Activated CD8-positive, alpha-beta memory T cell treated with anti-CD3 and anti-CD28 coated beads, Interleukin-2, amount 50 U/mL, for 1 hour (primary cell): ENCODE data around the gene FGA.
"Not testable (repeated sequence)": the region's sequence is repeated elsewhere in the genome, so short reads cannot be mapped to it uniquely, and the experiment has no call there.

Experiments used
- DNase-seq: peaks from one replicate; pipeline ENCODE4 v3.0.0-alpha.2; 2020; ENCODE audit errors: extremely low read depth

Gene FGA

DNA sequence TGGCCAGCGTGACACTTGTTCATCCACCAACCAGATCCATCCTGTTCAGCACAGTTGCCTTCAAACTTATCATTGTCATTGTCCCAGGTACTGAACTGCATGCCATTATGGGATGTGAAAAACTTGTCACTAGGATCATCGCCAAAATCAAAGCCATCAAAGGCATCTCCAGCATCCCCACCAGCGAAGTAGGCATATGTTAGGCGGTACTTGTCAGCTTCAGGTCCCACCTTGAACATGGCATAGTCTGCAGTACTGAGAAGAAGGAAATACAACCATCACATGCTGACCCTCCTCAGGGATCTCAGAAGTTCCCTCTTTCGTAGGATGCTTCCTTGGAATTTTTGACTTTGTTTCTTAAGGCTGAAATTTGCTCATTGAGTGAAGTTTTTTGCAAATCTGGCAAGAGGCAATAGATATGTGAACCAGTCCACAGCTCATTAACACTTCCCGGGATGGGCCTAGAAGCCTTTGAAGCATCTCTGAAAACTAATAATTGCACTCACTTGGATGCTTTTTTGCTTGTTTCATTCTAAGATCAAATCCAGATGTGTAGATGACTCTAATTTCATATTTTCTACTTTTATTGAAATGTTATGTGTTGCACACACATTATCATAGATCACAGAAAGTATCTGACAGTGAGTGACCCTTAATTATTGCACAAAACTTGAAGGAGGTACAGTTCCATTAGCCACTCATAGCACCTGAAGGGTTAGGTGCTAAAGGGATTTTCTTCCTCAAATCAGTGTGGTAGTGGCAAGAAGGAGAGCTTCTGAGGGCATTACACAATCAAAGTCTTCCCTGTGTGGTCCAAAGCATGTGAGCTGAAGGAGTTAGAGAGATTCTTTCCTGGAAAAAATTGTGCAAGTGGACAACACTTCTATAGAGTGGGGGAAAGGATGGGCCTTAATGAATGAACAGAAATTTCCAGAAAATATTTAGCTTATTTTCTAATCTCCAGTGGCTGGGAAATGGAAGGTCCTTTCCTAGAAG is 16.5 kb upstream of the FGA start:
- no peak for DNase-seq

DNA sequence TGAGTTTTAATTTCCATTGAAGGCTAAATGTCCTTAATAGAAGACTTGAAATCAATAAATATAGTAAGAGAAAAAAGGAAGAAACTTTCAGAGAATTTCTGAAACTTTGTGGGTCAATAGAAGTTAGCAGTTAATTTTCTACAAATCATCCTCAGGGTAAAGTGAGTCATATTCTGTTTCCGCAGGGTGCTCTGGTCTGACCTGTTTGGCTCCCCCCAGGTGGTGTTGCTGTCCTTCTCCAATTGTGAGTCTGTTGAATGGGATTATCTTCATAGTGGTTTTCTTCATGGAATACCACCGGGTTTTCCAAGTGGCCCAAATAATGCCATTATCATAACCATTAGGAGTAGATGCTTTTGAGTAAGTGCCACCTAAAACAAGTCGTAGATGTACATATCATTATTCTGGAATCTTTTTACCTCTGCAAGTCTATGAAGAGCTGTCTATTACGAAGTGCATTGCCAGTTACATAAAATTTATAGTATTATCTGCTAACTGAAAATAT is 14.2 kb upstream of the FGA start:
- DNase-seq, result no peak

GRCh38 chr4:154603033-154603943 is 12.7 kb upstream of the FGA start:
- no peak for DNase-seq

GRCh38 chr4:154602404-154603020 is 12.0 kb upstream of the FGA start:
- DNase-seq, result no peak

DNA sequence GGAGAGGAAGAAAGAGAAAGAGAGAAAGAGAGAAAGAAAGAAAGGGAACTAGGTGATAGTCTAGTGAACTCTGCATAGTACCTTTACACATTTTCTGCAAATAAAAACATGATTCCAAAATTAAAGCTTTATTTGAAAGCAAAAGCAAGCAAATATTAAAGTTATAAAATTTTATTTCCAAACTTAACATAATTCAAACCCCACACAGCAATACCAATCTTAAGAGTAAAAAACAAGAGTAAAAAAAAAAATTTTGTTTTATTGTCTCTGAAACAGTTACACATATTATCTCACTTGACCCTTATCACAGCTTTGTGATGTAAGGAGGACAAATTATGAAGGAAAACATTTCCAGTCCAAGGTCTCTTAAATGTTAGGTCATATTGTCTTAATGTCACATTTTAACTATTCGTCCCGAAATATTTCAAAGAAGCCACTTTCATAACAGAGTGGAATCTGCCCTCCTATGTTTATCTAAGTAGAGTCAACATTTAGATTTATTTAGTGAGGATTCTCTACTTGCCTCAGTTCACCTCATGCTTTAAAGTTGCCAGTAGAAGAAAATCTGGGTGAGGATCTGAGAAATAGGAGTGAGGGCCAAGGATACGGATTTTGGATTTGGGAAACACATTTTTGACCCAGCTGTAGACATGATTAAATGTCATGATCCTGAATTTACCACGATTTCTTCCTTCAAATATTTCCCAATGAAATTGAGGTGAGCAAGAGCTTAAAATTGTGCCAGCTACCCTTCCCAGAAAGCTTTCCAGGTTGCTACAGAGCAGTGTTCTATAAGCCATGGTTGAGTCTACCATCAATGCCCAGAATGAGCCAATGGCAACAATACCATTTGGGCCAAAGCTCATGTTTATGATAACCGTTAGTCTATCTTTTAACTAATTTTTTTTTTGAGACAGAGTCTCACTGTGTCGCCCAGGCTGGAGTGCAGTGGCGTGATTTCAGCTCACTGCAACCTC is 7.5 kb upstream of the FGA start:
- DNase-seq, result no peak

DNA sequence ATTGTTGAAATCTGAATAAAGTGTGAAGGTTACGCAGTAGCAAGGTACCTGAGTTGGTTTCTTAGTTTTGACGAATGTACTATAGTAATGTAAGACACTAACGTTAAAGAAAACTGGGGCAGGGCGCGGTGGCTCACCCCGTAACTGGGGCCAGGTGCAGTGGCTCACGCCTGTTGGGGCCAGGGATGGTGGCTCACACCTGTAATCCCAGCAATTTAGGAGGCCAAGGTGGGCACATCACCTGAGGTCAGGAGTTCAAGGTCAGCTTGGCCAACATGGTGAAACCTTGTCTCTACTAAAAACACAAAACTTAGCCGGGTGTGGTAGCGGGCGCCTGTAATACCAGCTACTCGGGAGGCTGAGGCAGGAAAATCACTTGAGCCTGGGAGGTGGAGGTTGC is 6.7 kb upstream of the FGA start:
- DNase-seq, result not testable (repeated sequence)

DNA sequence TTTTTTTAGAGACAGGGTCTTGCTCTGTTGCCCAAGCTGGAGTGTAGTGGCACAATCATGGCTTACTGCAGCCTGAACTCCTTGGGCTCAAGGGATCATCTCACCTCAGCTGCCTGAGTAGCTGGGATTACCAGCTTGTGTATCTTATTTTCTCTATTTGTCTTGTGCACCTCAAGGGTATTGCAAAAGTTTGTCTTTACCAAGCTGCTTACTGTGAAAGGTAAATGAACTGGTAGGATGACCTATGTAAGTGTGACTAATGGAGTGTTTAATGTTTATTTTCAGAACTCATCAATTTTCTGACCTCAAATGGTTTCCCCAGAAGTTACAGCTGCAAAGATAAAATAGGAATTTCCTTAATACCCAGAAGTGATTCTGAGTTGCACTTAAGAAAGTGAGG is 5.3 kb upstream of the FGA start:
- no peak for DNase-seq

GRCh38 chr4:154594343-154594742 is 3.8 kb upstream of the FGA start:
- not testable (repeated sequence) for DNase-seq

DNA sequence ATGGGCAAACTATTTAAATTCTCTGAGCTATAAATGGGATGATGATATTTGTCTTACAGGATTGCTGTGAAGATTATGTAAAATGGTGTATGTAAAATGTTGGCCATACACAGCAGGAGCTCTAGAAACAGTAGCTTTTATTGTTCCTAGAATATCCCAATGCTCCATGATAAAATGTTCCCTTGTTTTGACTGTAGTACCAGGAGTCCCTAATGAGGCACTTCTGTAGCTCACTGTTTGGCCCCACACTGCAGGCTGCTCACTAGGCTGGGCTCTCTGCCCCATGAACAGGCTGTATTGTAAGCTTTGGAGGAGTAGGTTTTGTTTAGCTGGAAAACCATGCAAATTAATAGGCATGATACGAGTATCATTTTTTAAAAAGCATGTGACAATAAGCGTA is 3.3 kb upstream of the FGA start:
- no peak for DNase-seq

- no peak for DNase-seq
Measured at GRCh38 chr4:154591890-154592289, 1.3 kb upstream of the FGA start.

- DNase-seq, result no peak
Measured at GRCh38 chr4:154589296-154590197, 995 bp downstream of the FGA start.

DNA sequence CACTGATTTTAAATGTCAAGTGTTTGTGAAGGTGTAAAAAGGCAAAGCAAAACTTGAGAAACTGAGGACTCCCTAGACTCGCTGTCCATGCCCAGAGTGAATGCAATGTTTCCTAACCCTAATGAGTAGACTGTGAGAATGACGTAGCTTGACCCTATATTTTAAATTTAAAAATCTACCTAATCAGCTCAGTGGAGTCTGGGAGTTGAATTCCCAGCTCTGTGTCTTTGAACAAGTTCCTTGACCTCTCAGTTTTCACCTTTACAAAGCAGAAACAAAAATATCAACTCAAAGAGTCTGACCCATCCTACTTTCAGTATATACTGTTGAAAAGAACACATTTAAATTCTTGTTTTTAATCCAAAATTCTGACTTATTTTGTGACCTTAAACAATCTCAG is 2.3 kb downstream of the FGA start:
- DNase-seq, result no peak

GRCh38 chr4:154586296-154587033 is 4.1 kb downstream of the FGA start:
- DNase-seq, result no peak

DNA sequence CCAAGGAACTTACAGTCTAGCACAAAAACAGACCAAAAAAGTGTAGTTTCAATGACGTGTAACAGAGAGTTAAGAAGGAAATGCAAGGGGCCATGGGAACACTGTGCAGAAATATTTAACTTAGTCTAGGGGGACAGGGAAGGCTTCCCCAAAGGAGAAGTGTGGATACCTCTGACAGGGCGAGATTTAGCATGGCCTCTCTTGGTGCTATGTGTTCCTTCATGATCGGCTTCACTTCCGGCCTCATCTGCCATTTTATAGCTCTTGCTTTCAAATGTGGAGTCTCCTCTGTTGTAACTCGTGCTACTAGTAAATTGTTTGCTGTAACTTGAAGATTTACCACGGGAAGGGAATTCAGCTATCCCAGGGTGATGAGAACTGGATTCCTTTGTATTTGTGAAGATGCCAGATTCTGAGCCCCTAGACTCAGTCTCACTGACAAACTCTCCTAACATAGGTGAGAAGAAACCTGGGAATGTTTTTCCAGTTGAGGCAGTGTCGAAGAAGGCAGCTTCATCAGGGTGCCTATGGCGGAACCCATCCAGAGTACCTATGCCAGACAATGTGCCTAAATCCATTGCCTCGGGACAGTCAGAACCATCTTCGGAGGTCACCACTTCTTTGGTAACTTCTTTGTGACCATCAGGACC is 5.0 kb downstream of the FGA start:
- DNase-seq, result no peak

DNA sequence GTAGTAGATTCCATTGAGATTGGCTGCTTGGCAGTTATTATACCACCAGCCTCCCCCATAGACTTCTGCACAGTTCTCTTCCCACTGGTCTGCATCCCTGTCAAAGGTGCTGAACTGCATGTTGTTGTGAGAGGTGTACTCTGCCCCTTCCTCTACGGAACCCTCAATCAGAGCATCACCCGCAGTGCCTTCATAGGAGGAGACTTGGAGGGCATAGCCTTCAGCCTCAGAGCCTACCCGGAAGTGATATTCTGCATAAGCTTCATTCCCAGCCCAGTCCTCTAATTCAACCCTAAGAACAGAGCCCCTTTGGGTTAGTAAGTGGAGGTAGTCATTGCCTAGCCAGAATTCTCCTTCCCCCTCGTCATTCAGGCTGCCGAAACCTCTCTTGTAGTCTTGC is 6.3 kb downstream of the FGA start:
- DNase-seq, result no peak

GRCh38 chr4:154583677-154584076 is 6.9 kb downstream of the FGA start:
- DNase-seq, result no peak

GRCh38 chr4:154583230-154583629 is 7.3 kb downstream of the FGA start:
- no peak for DNase-seq

- DNase-seq, result no peak
Measured at GRCh38 chr4:154582723-154583122, 7.8 kb downstream of the FGA start.
